A549 treated with Hydrocortisone at 1 μM for 4 hours (cell line): Measurements from ENCODE around the gene ROBO2. TPM values are rescaled to one million over a fixed set of nuclear protein-coding genes. Genes with fewer than 3 reads are reported as not detected.

ENCODE experiments used
- total RNA-seq: library from RNA; stranded (reverse); fragments of 200-300 nt; extraction: Qiagen RNA extraction; gene quantifications from 5 replicates; pipeline ENCODE4 v1.2.3, GENCODE V29; 2022

ROBO2 gene, protein sequence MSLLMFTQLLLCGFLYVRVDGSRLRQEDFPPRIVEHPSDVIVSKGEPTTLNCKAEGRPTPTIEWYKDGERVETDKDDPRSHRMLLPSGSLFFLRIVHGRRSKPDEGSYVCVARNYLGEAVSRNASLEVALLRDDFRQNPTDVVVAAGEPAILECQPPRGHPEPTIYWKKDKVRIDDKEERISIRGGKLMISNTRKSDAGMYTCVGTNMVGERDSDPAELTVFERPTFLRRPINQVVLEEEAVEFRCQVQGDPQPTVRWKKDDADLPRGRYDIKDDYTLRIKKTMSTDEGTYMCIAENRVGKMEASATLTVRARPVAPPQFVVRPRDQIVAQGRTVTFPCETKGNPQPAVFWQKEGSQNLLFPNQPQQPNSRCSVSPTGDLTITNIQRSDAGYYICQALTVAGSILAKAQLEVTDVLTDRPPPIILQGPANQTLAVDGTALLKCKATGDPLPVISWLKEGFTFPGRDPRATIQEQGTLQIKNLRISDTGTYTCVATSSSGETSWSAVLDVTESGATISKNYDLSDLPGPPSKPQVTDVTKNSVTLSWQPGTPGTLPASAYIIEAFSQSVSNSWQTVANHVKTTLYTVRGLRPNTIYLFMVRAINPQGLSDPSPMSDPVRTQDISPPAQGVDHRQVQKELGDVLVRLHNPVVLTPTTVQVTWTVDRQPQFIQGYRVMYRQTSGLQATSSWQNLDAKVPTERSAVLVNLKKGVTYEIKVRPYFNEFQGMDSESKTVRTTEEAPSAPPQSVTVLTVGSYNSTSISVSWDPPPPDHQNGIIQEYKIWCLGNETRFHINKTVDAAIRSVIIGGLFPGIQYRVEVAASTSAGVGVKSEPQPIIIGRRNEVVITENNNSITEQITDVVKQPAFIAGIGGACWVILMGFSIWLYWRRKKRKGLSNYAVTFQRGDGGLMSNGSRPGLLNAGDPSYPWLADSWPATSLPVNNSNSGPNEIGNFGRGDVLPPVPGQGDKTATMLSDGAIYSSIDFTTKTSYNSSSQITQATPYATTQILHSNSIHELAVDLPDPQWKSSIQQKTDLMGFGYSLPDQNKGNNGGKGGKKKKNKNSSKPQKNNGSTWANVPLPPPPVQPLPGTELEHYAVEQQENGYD (N-terminal part only)
- not detected in 5 replicates for total RNA-seq

DNA sequence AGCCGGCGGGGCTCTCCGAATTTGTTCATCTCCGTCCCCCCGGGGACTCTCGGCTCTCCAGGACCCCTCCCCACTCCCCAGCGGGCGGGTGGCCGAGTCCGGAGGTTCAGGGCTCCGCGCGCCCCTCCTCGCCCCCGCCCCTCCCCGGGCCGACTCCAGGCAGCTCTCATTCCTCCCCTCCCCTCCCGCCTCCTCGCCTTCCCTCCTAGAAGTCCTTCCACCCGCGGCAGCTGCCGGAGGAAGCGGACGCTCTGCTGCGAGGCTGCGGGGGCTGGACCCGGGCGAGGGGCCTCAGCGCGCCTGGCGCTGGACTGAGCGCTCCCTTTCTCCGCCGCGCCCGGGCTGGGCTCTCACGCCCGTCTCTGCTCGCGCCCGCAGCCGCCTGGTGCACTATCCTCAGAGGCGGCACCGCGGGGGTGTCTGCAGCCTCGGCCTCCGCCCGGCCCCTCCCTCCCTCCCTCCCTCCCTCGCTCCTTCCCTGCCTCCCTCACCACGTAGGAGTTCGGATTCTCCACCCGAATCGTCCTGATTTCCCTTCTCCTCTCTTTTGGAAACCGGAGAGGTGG is at the start of gene ROBO2:
ROBO2 (plus strand) TSS at position 494 of the 566 bp plus-strand sequence. CDS start 687 bp downstream, outside the sequence.

